Colonic mucosa (tissue), 4 donors: ENCODE measurements around the gene RHOBTB3. TPM values are rescaled to one million over a fixed set of nuclear protein-coding genes. Genes with fewer than 3 reads are reported as not detected.

Experiments used
- DNase-seq: peaks from one replicate; pipeline ENCODE4 v3.0.0-alpha.2; 2020
- H3K27ac ChIP-seq: fragments of 200-600 bp; one replicate; pipeline ENCODE4 v1.8.0; 2021
- H3K27me3 ChIP-seq: fragments of 200-600 bp; one replicate; pipeline ENCODE4 v1.8.0; 2021
- H3K36me3 ChIP-seq: fragments of 200-600 bp; one replicate; pipeline ENCODE4 v1.8.0; 2021
- H3K4me1 ChIP-seq: fragments of 200-600 bp; one replicate; pipeline ENCODE4 v1.8.0; 2021; ENCODE audit warnings: mild to moderate bottlenecking
- H3K4me3 ChIP-seq: fragments of 200-600 bp; one replicate; pipeline ENCODE4 v1.8.0; 2021
- H3K9ac ChIP-seq, 2 donors: one replicate each; pipeline ENCODE4 v1.7.0; 2013; ENCODE audit warnings: control low read depth in 2 of 2, low read depth in 2 of 2, low read length in 2 of 2
- H3K9me3 ChIP-seq: fragments of 200-600 bp; one replicate; pipeline ENCODE4 v1.8.0; 2021
- intact Hi-C: fragments of 100-400 bp; cut with DNase I; formaldehyde crosslinking; loops from one replicate; pipeline ENCODE4 v1.14.1; 2022
- total RNA-seq, 2 donors: library from RNA; stranded (reverse); fragmentation: NEBNext Ultra II Directional in 1 of 2; extraction: Animal tissue kit (Norgen Biotek cat#: 25700) in 1 of 2; gene quantifications; one replicate each; pipeline ENCODE4 v1.2.1, GENCODE V29; 2021
- TF ChIP-seq, protein P1 (sequence below): fragments of 200-600 bp; IDR thresholded peaks from one replicate; pipeline ENCODE4 v1.8.0; 2022; ENCODE audit warnings: antibody characterized with exemption, mild to moderate bottlenecking
- donor health status: healthy.
- donor health status: DM: no; HTN: no; CAD: no.
- donor health status: DM: no; HTN: no; CAD: no.

Gene RHOBTB3
- total RNA-seq, 2 donors from 2014 or later = 50.0 to 59.0 TPM

DNA sequence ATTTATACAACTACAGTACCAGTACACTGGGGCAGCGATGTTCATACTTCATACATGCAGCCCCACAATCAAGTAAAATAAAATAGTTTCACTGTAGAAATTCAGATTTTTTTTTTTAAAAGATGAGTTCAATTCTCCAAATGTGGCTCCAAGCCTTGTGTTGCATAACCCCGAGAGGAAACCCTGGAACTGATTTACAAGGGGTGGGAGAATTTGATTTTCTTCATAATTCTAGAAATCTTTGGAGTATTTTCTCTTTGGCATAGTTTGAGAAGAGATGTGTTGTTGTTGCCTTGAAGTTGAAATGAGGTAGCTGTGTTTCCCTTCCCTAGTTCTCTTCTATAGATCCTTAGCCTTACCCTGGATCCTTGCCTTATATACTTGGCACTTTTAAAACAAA, 3.1 kb downstream of the RHOBTB3 start:
- intact Hi-C loops = loop anchor here (10.0 kb wide), 1 partner anchor 69 kb away; no protein-coding TSS in a partner anchor
- Histone ChIP-seq H3K4me3 (no peak overlapping the region), H3K4me1 (peaks cover 6% of the 10 kb centered on the region)

DNA sequence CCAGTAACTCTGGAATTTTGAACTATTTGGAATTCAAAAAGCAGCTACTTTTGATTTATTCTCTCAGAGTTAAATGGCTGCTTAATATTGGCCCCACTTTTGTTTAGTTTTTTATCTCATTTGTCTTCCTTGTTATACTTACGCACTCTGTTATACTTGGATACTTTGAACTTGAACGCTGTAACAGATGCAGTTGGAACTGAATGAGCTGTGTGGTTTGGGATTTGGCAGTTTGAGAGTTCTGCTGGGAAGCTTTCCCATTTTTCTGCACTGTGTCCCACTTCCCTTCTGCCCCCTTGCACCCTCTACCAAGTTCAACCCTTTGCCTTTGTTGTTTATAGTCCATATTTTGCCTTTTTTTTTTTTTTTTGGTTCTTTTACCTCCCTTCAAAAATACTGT, 3.8 kb downstream of the RHOBTB3 start:
- Histone ChIP-seq H3K4me3 (no peak overlapping the region), H3K4me1 (peaks cover 6% of the 10 kb centered on the region), H3K9me3 (no peaks in the 10 kb centered on the region), H3K27ac (peak overlapping the region; percentile 29), H3K36me3 (no peaks in the 10 kb centered on the region), H3K27me3 (no peaks in the 10 kb centered on the region), H3K9ac (peak overlapping the region in 1 of 2 donors; percentile 56)
- intact Hi-C loops = loop anchor here (10.0 kb wide), 1 partner anchor 70 kb away; no protein-coding TSS in a partner anchor
- TF ChIP-seq, protein P1, sequence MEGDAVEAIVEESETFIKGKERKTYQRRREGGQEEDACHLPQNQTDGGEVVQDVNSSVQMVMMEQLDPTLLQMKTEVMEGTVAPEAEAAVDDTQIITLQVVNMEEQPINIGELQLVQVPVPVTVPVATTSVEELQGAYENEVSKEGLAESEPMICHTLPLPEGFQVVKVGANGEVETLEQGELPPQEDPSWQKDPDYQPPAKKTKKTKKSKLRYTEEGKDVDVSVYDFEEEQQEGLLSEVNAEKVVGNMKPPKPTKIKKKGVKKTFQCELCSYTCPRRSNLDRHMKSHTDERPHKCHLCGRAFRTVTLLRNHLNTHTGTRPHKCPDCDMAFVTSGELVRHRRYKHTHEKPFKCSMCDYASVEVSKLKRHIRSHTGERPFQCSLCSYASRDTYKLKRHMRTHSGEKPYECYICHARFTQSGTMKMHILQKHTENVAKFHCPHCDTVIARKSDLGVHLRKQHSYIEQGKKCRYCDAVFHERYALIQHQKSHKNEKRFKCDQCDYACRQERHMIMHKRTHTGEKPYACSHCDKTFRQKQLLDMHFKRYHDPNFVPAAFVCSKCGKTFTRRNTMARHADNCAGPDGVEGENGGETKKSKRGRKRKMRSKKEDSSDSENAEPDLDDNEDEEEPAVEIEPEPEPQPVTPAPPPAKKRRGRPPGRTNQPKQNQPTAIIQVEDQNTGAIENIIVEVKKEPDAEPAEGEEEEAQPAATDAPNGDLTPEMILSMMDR = no peak
- DNase-seq = no peak

More for the DNA sequence above, 3.1 kb downstream of the RHOBTB3 start:
- Histone ChIP-seq H3K9ac (peak overlapping the region in 1 of 2 donors; percentile 98), H3K9me3 (no peaks in the 10 kb centered on the region), H3K27ac (peak overlapping the region; percentile 29), H3K36me3 (no peaks in the 10 kb centered on the region), H3K27me3 (no peaks in the 10 kb centered on the region)
- DNase-seq = no peak
- TF ChIP-seq, protein P1 = no peak

DNA sequence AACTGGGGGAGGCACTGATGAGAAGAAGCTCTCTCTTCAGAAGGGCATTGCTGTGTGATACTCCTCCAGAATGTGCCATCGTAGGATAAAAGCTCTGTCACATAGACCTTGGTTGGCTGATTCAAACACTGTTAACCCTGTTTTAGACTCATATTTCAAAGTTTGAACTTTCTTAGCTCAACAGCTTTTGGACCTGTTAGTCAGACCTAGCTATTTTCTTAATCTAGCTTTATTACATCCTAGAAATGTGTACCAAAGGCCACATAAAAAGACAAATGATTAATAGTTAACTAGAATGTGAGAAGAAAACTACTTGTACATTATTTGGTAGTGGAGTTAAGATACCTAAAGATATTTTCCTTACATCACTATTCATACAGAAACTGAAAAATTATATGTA, 4.3 kb downstream of the RHOBTB3 start:
- Histone ChIP-seq H3K9ac (peak overlapping the region in 1 of 2 donors; percentile 56), H3K36me3 (no peaks in the 10 kb centered on the region), H3K27me3 (no peaks in the 10 kb centered on the region), H3K4me1 (peaks cover 6% of the 10 kb centered on the region), H3K27ac (peak overlapping the region; percentile 29), H3K9me3 (no peaks in the 10 kb centered on the region), H3K4me3 (no peak overlapping the region)
- intact Hi-C loops = loop anchor here (10.0 kb wide), 1 partner anchor 71 kb away; no protein-coding TSS in a partner anchor
- TF ChIP-seq, protein P1 = no peak
- DNase-seq = no peak

DNA sequence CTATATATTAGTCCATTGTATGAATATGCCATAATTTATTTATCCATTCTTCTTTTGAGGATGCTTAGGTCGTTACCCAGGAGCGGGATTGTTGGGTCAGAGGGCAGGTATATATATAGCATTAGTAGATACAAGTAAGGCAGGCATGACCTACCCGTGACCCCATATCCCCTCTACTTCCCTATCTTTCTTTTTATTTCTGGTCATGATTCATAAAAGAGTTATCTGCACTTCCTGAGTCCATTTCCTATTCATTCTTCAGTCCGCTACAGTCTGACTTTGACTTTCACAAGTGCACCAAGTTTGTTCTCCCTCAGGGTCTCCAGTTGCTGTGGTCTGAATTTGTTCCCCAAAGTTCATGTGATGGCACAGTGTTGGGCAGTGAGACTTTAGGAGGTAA, 6.9 kb downstream of the RHOBTB3 start:
- Histone ChIP-seq H3K27ac (no peak overlapping the region), H3K9me3 (no peaks in the 10 kb centered on the region), H3K36me3 (no peaks in the 10 kb centered on the region), H3K9ac (no peak overlapping the region), H3K4me1 (peaks cover 6% of the 10 kb centered on the region), H3K27me3 (no peaks in the 10 kb centered on the region), H3K4me3 (no peak overlapping the region)
- DNase-seq = no peak
- intact Hi-C loops = loop anchor here (10.0 kb wide), 1 partner anchor 73 kb away; no protein-coding TSS in a partner anchor
- TF ChIP-seq, protein P1 = no peak

DNA sequence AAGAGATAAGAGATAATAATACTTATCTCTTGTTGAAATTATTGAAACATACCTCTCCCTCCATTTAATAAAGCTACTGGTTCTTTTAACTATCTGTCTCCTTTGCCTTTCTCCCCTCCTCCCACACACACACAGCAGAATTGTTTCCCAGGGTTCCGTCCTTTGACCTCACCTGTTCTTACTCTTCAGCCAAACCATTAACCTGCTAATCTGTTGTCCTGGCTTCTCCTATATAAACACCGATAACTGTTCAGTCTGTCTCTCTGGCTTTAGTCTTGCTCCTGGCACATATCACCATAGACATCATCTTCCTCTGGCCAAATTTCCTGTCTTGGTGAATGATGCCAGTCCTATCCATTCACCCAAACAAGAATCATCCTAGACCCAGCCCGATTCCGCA, 7.7 kb downstream of the RHOBTB3 start:
- no peaks in the 10 kb centered on the region for H3K9me3 ChIP-seq
- no peak for DNase-seq
- no peaks in the 10 kb centered on the region for H3K27me3 ChIP-seq
- intact Hi-C loops = loop anchor here (10.0 kb wide), 1 partner anchor 74 kb away; no protein-coding TSS in a partner anchor
- H3K4me3 ChIP-seq = no peak overlapping the region
- TF ChIP-seq, protein P1 = no peak
- no peak overlapping the region for H3K27ac ChIP-seq
- peaks cover 3% of the 10 kb centered on the region for H3K4me1 ChIP-seq
- no peaks in the 10 kb centered on the region for H3K36me3 ChIP-seq
- H3K9ac ChIP-seq = no peak overlapping the region
